Tibial nerve (tissue), 4 donors: Measurements from ENCODE around the gene CCBE1. TPM values are rescaled to one million over a fixed set of nuclear protein-coding genes. Genes with fewer than 3 reads are reported as not detected.

Experiments
- DNase-seq, 2 donors: peaks; one replicate each; pipeline ENCODE4 v3.0.0-alpha.2; 2019; ENCODE audit warnings: low spot score in 2 of 2
- H3K27ac ChIP-seq, 4 donors: fragments of 200-600 bp; sonication (generic) in 3 of 4; one replicate each; pipeline ENCODE4 v1.5.1; 2017 to 2019; ENCODE audit warnings: mild to moderate bottlenecking in 1 of 4
- H3K27me3 ChIP-seq, 2 donors: fragments of 200-600 bp; sonication (generic) in 1 of 2; one replicate each; pipeline versions ENCODE4 v1.5.1 to v1.6.0; 2017 to 2019
- H3K36me3 ChIP-seq, 3 donors: fragments of 200-600 bp; sonication (generic); one replicate each; pipeline ENCODE4 v1.5.1; 2018 to 2019
- H3K4me1 ChIP-seq, 4 donors: fragments of 200-600 bp; sonication (generic) in 3 of 4; one replicate each; pipeline ENCODE4 v1.5.1; 2017 to 2019
- H3K4me3 ChIP-seq, 4 donors: fragments of 200-600 bp; sonication (generic) in 3 of 4; one replicate each; pipeline ENCODE4 v1.5.1; 2017 to 2019; ENCODE audit warnings: mild to moderate bottlenecking in 1 of 4, moderate library complexity in 1 of 4
- H3K9me3 ChIP-seq, 4 donors: fragments of 200-600 bp; sonication (generic) in 3 of 4; one replicate each; pipeline ENCODE4 v1.5.1; 2017 to 2019
- CTCF ChIP-seq, 5 experiments: fragments of 200-600 bp in 3 of 5; fragments of 450-650 bp in 2 of 5; sonication (generic) in 3 of 5; IDR thresholded peaks; one replicate each; pipeline ENCODE4 v1.5.1; 2016 to 2019; ENCODE audit warnings: antibody characterized with exemption in 5 of 5, mild to moderate bottlenecking in 3 of 5, moderate library complexity in 2 of 5
- EP300 ChIP-seq, 2 donors: sonication (generic); formaldehyde crosslinking; IDR thresholded peaks; one replicate each; pipeline ENCODE4 v1.6.1; 2017; ENCODE audit warnings: antibody characterized with exemption in 2 of 2, mild to moderate bottlenecking in 1 of 2
- POLR2A ChIP-seq, 2 donors: fragments of 450-650 bp; IDR thresholded peaks; one replicate each; pipeline ENCODE4 v1.6.1; 2017; ENCODE audit warnings: antibody characterized with exemption in 2 of 2, mild to moderate bottlenecking in 2 of 2, moderate library complexity in 2 of 2
- WGBS, 2 donors: methylation state at CpG; one replicate each; pipeline ENCODE4 v1.1.5; 2018; 5-methylcytosine and 5-hydroxymethylcytosine counted together
- total RNA-seq, 4 donors: library from RNA; depleted of rRNA; stranded (reverse); fragments of >200 nt; gene quantifications; one replicate each; pipeline ENCODE4 v1.1.0, GENCODE V29; 2016

CCBE1 gene
- total RNA-seq, 4 donors from 2014 or later: 0.30 to 3.9 (median 1.3) TPM

- DNase-seq: no peak
- no peak overlapping the region for H3K27ac ChIP-seq
- no peak for TF ChIP-seq EP300 (IDR thresholded peaks at IDR 0.05)
- no peak for TF ChIP-seq CTCF (IDR thresholded peaks at IDR 0.05)
- TF ChIP-seq POLR2A (IDR thresholded peaks at IDR 0.05): no peak
- no peaks in the 10 kb centered on the region for H3K36me3 ChIP-seq
- no peaks in the 10 kb centered on the region for H3K27me3 ChIP-seq
- no peaks in the 10 kb centered on the region for H3K4me1 ChIP-seq
- 79 to 85% methylated on average over 7 of the region's 7 CpGs for WGBS, 2 donors
- no peaks in the 10 kb centered on the region for H3K9me3 ChIP-seq
- H3K4me3 ChIP-seq: no peak overlapping the region
These were observed 117.7 kb downstream of the CCBE1 start for GRCh38 chr18:59579509-59579908.

GRCh38 chr18:59577386-59577655 lies 119.9 kb downstream of the CCBE1 start:
- Histone ChIP-seq H3K27ac (no peak overlapping the region), H3K4me1 (no peaks in the 10 kb centered on the region), H3K36me3 (no peaks in the 10 kb centered on the region), H3K9me3 (no peaks in the 10 kb centered on the region), H3K4me3 (no peak overlapping the region), H3K27me3 (no peaks in the 10 kb centered on the region)
- no peak for TF ChIP-seq CTCF (IDR thresholded peaks at IDR 0.05)
- TF ChIP-seq EP300 (IDR thresholded peaks at IDR 0.05): no peak
- TF ChIP-seq POLR2A (IDR thresholded peaks at IDR 0.05): no peak
- 77 to 89% methylated on average over 1 of the region's 1 CpG for WGBS, 2 donors
- DNase-seq: no peak

GRCh38 chr18:59576541-59577385 lies 120.5 kb downstream of the CCBE1 start:
- H3K36me3 ChIP-seq: no peaks in the 10 kb centered on the region
- DNase-seq: no peak
- H3K27me3 ChIP-seq: no peaks in the 10 kb centered on the region
- no peaks in the 10 kb centered on the region for H3K4me1 ChIP-seq
- H3K27ac ChIP-seq: no peak overlapping the region
- no peak for TF ChIP-seq POLR2A (IDR thresholded peaks at IDR 0.05)
- TF ChIP-seq CTCF (IDR thresholded peaks at IDR 0.05): no peak
- no peak for TF ChIP-seq EP300 (IDR thresholded peaks at IDR 0.05)
- no peaks in the 10 kb centered on the region for H3K9me3 ChIP-seq
- no peak overlapping the region for H3K4me3 ChIP-seq
- 81 to 83% methylated on average over 10 of the region's 10 CpGs for WGBS, 2 donors

GRCh38 chr18:59575995-59576394 lies 121.2 kb downstream of the CCBE1 start:
- Histone ChIP-seq H3K27me3 (no peaks in the 10 kb centered on the region), H3K9me3 (no peaks in the 10 kb centered on the region), H3K4me3 (no peak overlapping the region), H3K36me3 (no peaks in the 10 kb centered on the region), H3K27ac (no peak overlapping the region), H3K4me1 (no peaks in the 10 kb centered on the region)
- TF ChIP-seq POLR2A (IDR thresholded peaks at IDR 0.05) (no peak), CTCF (IDR thresholded peaks at IDR 0.05) (no peak), EP300 (IDR thresholded peaks at IDR 0.05) (no peak)
- WGBS, 2 donors: 79 to 83% methylated on average over 4 of the region's 4 CpGs
- no peak for DNase-seq

GRCh38 chr18:59573962-59574361 lies 123.3 kb downstream of the CCBE1 start:
- WGBS, 2 donors: 80 to 90% methylated on average over 2 of the region's 2 CpGs
- no peak for DNase-seq
- TF ChIP-seq POLR2A (IDR thresholded peaks at IDR 0.05): no peak
- no peak for TF ChIP-seq EP300 (IDR thresholded peaks at IDR 0.05)
- TF ChIP-seq CTCF (IDR thresholded peaks at IDR 0.05): no peak
- Histone ChIP-seq H3K9me3 (no peaks in the 10 kb centered on the region), H3K27ac (no peak overlapping the region), H3K27me3 (no peaks in the 10 kb centered on the region), H3K4me3 (no peak overlapping the region), H3K36me3 (no peaks in the 10 kb centered on the region), H3K4me1 (no peaks in the 10 kb centered on the region)
